Esophagus squamous epithelium (tissue), 5 donors: ENCODE results near the gene LRP11. TPM values are rescaled to one million over a fixed set of nuclear protein-coding genes. Genes with fewer than 3 reads are reported as not detected.

Experiments
- DNase-seq: peaks from one replicate; lab custom pipeline; 2025; lab: John Stamatoyannopoulos, UW
- H3K27ac ChIP-seq, 4 donors: fragments of 200-600 bp; sonication (generic); one replicate each; pipeline ENCODE4 v1.5.1; 2016 to 2019; ENCODE audit warnings: mild to moderate bottlenecking in 1 of 4
- H3K27me3 ChIP-seq, 4 donors: fragments of 200-600 bp; sonication (generic); 1 replicate in 3 of 4; 2 replicates in 1 of 4; pipeline versions ENCODE4 v1.5.1 to v1.6.0; 2017 to 2021; ENCODE audit warnings: antibody characterized with exemption in 1 of 4
- H3K36me3 ChIP-seq, 3 donors: fragments of 200-600 bp; sonication (generic); one replicate each; pipeline ENCODE4 v1.5.1; 2016 to 2019
- H3K4me1 ChIP-seq, 3 donors: fragments of 200-600 bp; sonication (generic); one replicate each; pipeline ENCODE4 v1.5.1; 2017 to 2019
- H3K4me3 ChIP-seq, 4 donors: fragments of 200-600 bp; sonication (generic); 1 replicate in 3 of 4; 2 replicates in 1 of 4; pipeline ENCODE4 v1.5.1; 2016 to 2019; ENCODE audit warnings: mild to moderate bottlenecking in 2 of 4, moderate library complexity in 1 of 4
- H3K9me3 ChIP-seq, 3 donors: fragments of 200-600 bp; sonication (generic); one replicate each; pipeline ENCODE4 v1.5.1; 2016 to 2019
- POLR2A ChIP-seq, 4 donors: fragments of 450-650 bp; IDR thresholded peaks; one replicate each; pipeline ENCODE4 v1.6.1; 2017; ENCODE audit warnings: antibody characterized with exemption in 4 of 4, mild to moderate bottlenecking in 4 of 4, moderate library complexity in 3 of 4
- WGBS, 2 donors: methylation state at CpG; one replicate each; pipeline ENCODE4 v1.1.5; 2018; 5-methylcytosine and 5-hydroxymethylcytosine counted together
- intact Hi-C: fragments of 100-400 bp; cut with DNase I; formaldehyde crosslinking; loops from one replicate; pipeline ENCODE4 v1.15.0; 2022
- total RNA-seq, 4 donors: library from RNA; depleted of rRNA; stranded (reverse); fragments of >200 nt; gene quantifications; one replicate each; pipeline ENCODE4 v1.1.0, GENCODE V29; 2016
- TF ChIP-seq, protein P1 (sequence below), 6 experiments: fragments of 450-650 bp in 4 of 6; fragments of 200-600 bp in 2 of 6; sonication (generic) in 2 of 6; IDR thresholded peaks; one replicate each; pipeline ENCODE4 v1.5.1; 2016 to 2019; ENCODE audit warnings: antibody characterized with exemption in 6 of 6, mild to moderate bottlenecking in 4 of 6, moderate library complexity in 4 of 6
- donor health status: DM: yes; HTN: yes; CAD: no.

Gene LRP11
- total RNA-seq, 4 donors from 2014 or later: 40.2 to 74.9 (median 58.4) TPM

- H3K4me1 ChIP-seq: no peaks in the 10 kb centered on the region
- H3K27ac ChIP-seq: no peak overlapping the region
- no peak for TF ChIP-seq POLR2A (IDR thresholded peaks at IDR 0.05)
- TF ChIP-seq, protein P1, sequence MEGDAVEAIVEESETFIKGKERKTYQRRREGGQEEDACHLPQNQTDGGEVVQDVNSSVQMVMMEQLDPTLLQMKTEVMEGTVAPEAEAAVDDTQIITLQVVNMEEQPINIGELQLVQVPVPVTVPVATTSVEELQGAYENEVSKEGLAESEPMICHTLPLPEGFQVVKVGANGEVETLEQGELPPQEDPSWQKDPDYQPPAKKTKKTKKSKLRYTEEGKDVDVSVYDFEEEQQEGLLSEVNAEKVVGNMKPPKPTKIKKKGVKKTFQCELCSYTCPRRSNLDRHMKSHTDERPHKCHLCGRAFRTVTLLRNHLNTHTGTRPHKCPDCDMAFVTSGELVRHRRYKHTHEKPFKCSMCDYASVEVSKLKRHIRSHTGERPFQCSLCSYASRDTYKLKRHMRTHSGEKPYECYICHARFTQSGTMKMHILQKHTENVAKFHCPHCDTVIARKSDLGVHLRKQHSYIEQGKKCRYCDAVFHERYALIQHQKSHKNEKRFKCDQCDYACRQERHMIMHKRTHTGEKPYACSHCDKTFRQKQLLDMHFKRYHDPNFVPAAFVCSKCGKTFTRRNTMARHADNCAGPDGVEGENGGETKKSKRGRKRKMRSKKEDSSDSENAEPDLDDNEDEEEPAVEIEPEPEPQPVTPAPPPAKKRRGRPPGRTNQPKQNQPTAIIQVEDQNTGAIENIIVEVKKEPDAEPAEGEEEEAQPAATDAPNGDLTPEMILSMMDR (IDR thresholded peaks at IDR 0.05): no peak
- peaks cover 0 to 80% (median 5%) of the 10 kb centered on the region in 3 donors for H3K36me3 ChIP-seq
- H3K4me3 ChIP-seq: no peak overlapping the region
- intact Hi-C loops: no loop called here
- no peak for DNase-seq
- no peaks in the 10 kb centered on the region for H3K27me3 ChIP-seq
- H3K9me3 ChIP-seq: no peaks in the 10 kb centered on the region
- 85 to 92% methylated on average over 6 of the region's 6 CpGs for WGBS, 2 donors
Measured at GRCh38 chr6:149771925-149772324, 92.2 kb downstream of the LRP11 start.

- DNase-seq: no peak
- WGBS, 2 donors: 95% methylated on average over 3 of the region's 3 CpGs
- peaks cover 0 to 80% (median 5%) of the 10 kb centered on the region in 3 donors for H3K36me3 ChIP-seq
- intact Hi-C loops: no loop called here
- no peak overlapping the region for H3K4me3 ChIP-seq
- no peaks in the 10 kb centered on the region for H3K27me3 ChIP-seq
- peaks cover 0 to 5% (median 0%) of the 10 kb centered on the region in 3 donors for H3K4me1 ChIP-seq
- H3K27ac ChIP-seq: no peak overlapping the region
- peaks cover 0 to 5% (median 0%) of the 10 kb centered on the region in 3 donors for H3K9me3 ChIP-seq
- TF ChIP-seq, protein P1 (IDR thresholded peaks at IDR 0.05): no peak
- no peak for TF ChIP-seq POLR2A (IDR thresholded peaks at IDR 0.05)
Measured at GRCh38 chr6:149771185-149771584, 93.0 kb downstream of the LRP11 start.

DNA sequence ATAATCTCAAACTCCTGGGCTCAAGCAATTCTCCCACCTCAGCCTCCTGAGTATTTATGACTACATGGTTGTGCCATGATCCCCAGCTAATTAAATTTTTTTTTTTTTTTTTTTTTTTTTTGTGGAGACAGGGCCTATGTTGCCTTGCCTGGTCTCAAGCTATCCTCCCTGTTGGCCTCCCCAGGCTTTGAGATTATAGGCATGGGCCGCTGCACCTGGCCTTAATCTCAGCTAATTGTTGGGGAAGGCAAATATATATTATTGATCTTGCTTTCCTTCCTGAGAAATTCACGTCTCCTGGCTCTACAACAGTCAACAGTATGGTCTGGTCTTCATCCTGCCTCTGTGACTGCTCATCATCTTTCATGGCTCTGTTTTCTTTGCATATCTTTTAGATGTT lies 94.5 kb downstream of the LRP11 start:
- Histone ChIP-seq H3K4me3 (no peak overlapping the region), H3K9me3 (peaks cover 0 to 9% (median 0%) of the 10 kb centered on the region in 3 donors), H3K27me3 (no peaks in the 10 kb centered on the region), H3K27ac (no peak overlapping the region), H3K4me1 (peaks cover 0 to 5% (median 0%) of the 10 kb centered on the region in 3 donors), H3K36me3 (peaks cover 0 to 73% (median 0%) of the 10 kb centered on the region in 3 donors)
- DNase-seq: no peak
- 82 to 100% methylated on average over 2 of the region's 2 CpGs for WGBS, 2 donors
- no peak for TF ChIP-seq POLR2A (IDR thresholded peaks at IDR 0.05)
- TF ChIP-seq, protein P1 (IDR thresholded peaks at IDR 0.05): no peak
- intact Hi-C loops: no loop called here

Other genes starting within 250 kb of the LRP11 start
- gene KATNA1, start 215.6 kb downstream of the LRP11 start, total RNA-seq: 10 to 100 TPM; 11.7 to 27.5 (median 15.6) TPM
- 10 to 100 TPM; 12.1 to 21.2 (median 15.5) TPM for gene LATS1, start 146.3 kb downstream of the LRP11 start, total RNA-seq
- gene NUP43, start 117.8 kb downstream of the LRP11 start, total RNA-seq: 10 to 100 TPM in 3 of 4 donors, 1 to 10 TPM in 1; 7.1 to 18.8 (median 16.4) TPM
- 100 to 1,000 TPM in 1 of 4 donors, 10 to 100 TPM in 3; 77.5 to 101 (median 88.0) TPM for gene PCMT1, start 114.6 kb downstream of the LRP11 start, total RNA-seq
- 10 to 100 TPM; 50.1 to 90.1 (median 67.9) TPM for gene RAET1E, start 33.8 kb upstream of the LRP11 start, total RNA-seq
- gene RAET1G, start 58.8 kb upstream of the LRP11 start, total RNA-seq: 10 to 100 TPM in 3 of 4 donors, 1 to 10 TPM in 1; 9.0 to 26.8 (median 13.5) TPM
- 10 to 100 TPM in 1 of 4 donors, 1 to 10 TPM in 3; 2.9 to 11.1 (median 4.6) TPM for gene ULBP2, start 77.7 kb upstream of the LRP11 start, total RNA-seq
- under 1 TPM in 2 of 4 donors, not detected in 2; 0.26 to 0.27 TPM for gene ULBP1, start 99.6 kb upstream of the LRP11 start, total RNA-seq
- gene RAET1L, start 161.2 kb upstream of the LRP11 start, total RNA-seq: 10 to 100 TPM; 14.5 to 99.5 (median 62.5) TPM
- gene ULBP3, start 204.8 kb upstream of the LRP11 start, total RNA-seq: 1 to 10 TPM; 2.1 to 5.0 (median 3.3) TPM